Spleen (tissue), 11 donors: Measurements from ENCODE around the gene AXIN1. TPM values are rescaled to one million over a fixed set of nuclear protein-coding genes. Genes with fewer than 3 reads are reported as not detected.

Experiments
- DNase-seq: peaks from one replicate; pipeline ENCODE4 v3.0.0-alpha.2; 2020
- H3K27ac ChIP-seq, 8 donors: fragments of 200-600 bp; sonication (generic) in 7 of 8; 1 replicate in 4 of 8; 2 replicates in 4 of 8; pipeline versions ENCODE4 v1.5.0 to v1.8.0; 2016 to 2021; ENCODE audit warnings: inconsistent platforms in 4 of 8, mild to moderate bottlenecking in 4 of 8, moderate library complexity in 1 of 8
- H3K27me3 ChIP-seq, 7 donors: fragments of 200-600 bp; sonication (generic) in 6 of 7; replicated peaks in 1 of 7; 1 replicate in 4 of 7; 2 replicates in 3 of 7; pipeline versions ENCODE4 v1.5.0 to v1.8.0; 2016 to 2021; ENCODE audit warnings: inconsistent platforms in 3 of 7, mild to moderate bottlenecking in 1 of 7
- H3K36me3 ChIP-seq, 6 donors: fragments of 200-600 bp; sonication (generic) in 5 of 6; 1 replicate in 4 of 6; 2 replicates in 2 of 6; pipeline versions ENCODE4 v1.5.0 to v1.8.0; 2016 to 2021; ENCODE audit warnings: inconsistent platforms in 2 of 6
- H3K4me1 ChIP-seq, 6 donors: fragments of 200-600 bp; sonication (generic) in 5 of 6; 1 replicate in 3 of 6; 2 replicates in 3 of 6; pipeline versions ENCODE4 v1.5.0 to v1.8.0; 2016 to 2021; ENCODE audit warnings: inconsistent platforms in 3 of 6
- H3K4me3 ChIP-seq, 8 donors: fragments of 200-600 bp; sonication (generic) in 7 of 8; 1 replicate in 4 of 8; 2 replicates in 4 of 8; pipeline versions ENCODE4 v1.5.0 to v1.8.0; 2016 to 2021; ENCODE audit warnings: inconsistent platforms in 4 of 8, mild to moderate bottlenecking in 4 of 8, moderate library complexity in 2 of 8
- H3K9me3 ChIP-seq, 8 donors: fragments of 200-600 bp; sonication (generic) in 7 of 8; 1 replicate in 4 of 8; 2 replicates in 4 of 8; pipeline versions ENCODE4 v1.5.0 to v1.8.0; 2016 to 2021; ENCODE audit warnings: inconsistent platforms in 4 of 8
- CTCF ChIP-seq, 11 experiments: fragments of 200-600 bp in 7 of 11; fragments of 450-650 bp in 4 of 11; sonication (generic) in 4 of 11; IDR thresholded peaks in 8 of 11; conservative IDR thresholded peaks in 3 of 11; 1 replicate in 7 of 11; 2 replicates in 4 of 11; pipeline versions ENCODE4 v1.4.0 to v1.8.0; 2016 to 2021; ENCODE audit warnings: antibody characterized with exemption in 11 of 11, inconsistent platforms in 4 of 11, mild to moderate bottlenecking in 1 of 11
- POLR2A ChIP-seq, 3 donors: fragments of 450-650 bp; IDR thresholded peaks; one replicate each; pipeline ENCODE4 v1.5.1; 2017; ENCODE audit warnings: antibody characterized with exemption in 3 of 3, mild to moderate bottlenecking in 1 of 3
- POLR2AphosphoS5 ChIP-seq, 3 donors: sonication (generic); formaldehyde crosslinking; IDR thresholded peaks; one replicate each; pipeline ENCODE4 v1.5.1; 2017; ENCODE audit warnings: antibody characterized with exemption in 3 of 3
- WGBS, 5 donors: extraction: QIAGEN DNeasy Blood & Tissue Kit in 3 of 5; methylation state at CpG; one replicate each; pipeline versions ENCODE4 v1.1.5 to v1.1.7; 2013 to 2018; 5-methylcytosine and 5-hydroxymethylcytosine counted together
- intact Hi-C: fragments of 100-400 bp; cut with DNase I; formaldehyde crosslinking; loops from one replicate; pipeline ENCODE4 v1.15.0; 2023; ENCODE audit warnings: low total_unique reads
- polyA plus RNA-seq, 3 donors: library from polyadenylated mRNA; stranded (reverse); fragments of 200-250 nt; gene quantifications; one replicate each; pipeline ENCODE4 v1.2.1, GENCODE V29; 2013
- total RNA-seq, 7 donors: library from RNA; depleted of rRNA in 3 of 7; stranded (reverse); fragments of >200 nt in 3 of 7; fragmentation: NEBNext Ultra II Directional in 4 of 7; extraction: Animal tissue kit (Norgen Biotek cat#: 25700) in 4 of 7; gene quantifications; one replicate each; pipeline versions ENCODE4 v1.1.0 to v1.2.1, GENCODE V29; 2016 to 2021
- donor health status: healthy with polysubstance abuse.
- donor health status: DM: no; HTN: no; CAD: no; lungs with moderate emphysema.
- donor health status: DM: no; HTN: no; CAD: no.
- donor health status: Bipolar disorder and iron deficiency.
- donor health status: healthy.
- donor health status: DM: no; HTN: no; CAD: no.
- donor health status: DM: yes; HTN: yes; CAD: no.

Gene AXIN1
- total and polyA plus RNA-seq, 10 donors = 12.9 to 27.3 (median 23.9) TPM

GRCh38 chr16:263182-263774 lies 89.2 kb downstream of the AXIN1 start:
- peaks cover 0 to 7% (median 0%) of the 10 kb centered on the region in 6 donors for H3K4me1 ChIP-seq
- H3K36me3 ChIP-seq = peaks cover 0 to 74% (median 55%) of the 10 kb centered on the region in 6 donors
- WGBS, 5 donors = 92 to 96% (median 95%) methylated on average over 14 to 35 of the region's 35 CpGs
- TF ChIP-seq CTCF (IDR thresholded peaks at IDR 0.05 in 8 of 11, conservative IDR thresholded peaks at IDR 0.05 in 3 of 11) = no peak
- TF ChIP-seq POLR2A (IDR thresholded peaks at IDR 0.05) = no peak
- no peak for TF ChIP-seq POLR2AphosphoS5 (IDR thresholded peaks at IDR 0.05)
- H3K4me3 ChIP-seq = no peak overlapping the region
- no peak for DNase-seq
- H3K9me3 ChIP-seq = no peaks in the 10 kb centered on the region
- intact Hi-C loops = no loop called here
- H3K27me3 ChIP-seq = no peaks in the 10 kb centered on the region
- H3K27ac ChIP-seq = no peak overlapping the region

GRCh38 chr16:262121-262745 lies 90.3 kb downstream of the AXIN1 start:
- TF ChIP-seq POLR2AphosphoS5 (IDR thresholded peaks at IDR 0.05) (no peak), CTCF (IDR thresholded peaks at IDR 0.05 in 8 of 11, conservative IDR thresholded peaks at IDR 0.05 in 3 of 11) (no peak)
- no peak for DNase-seq
- Histone ChIP-seq H3K9me3 (no peaks in the 10 kb centered on the region), H3K36me3 (peaks cover 0 to 82% (median 55%) of the 10 kb centered on the region in 6 donors), H3K4me3 (no peak overlapping the region), H3K27me3 (no peaks in the 10 kb centered on the region), H3K27ac (no peak overlapping the region), H3K4me1 (peaks cover 0 to 7% (median 0%) of the 10 kb centered on the region in 6 donors)
- intact Hi-C loops = no loop called here
- 89 to 97% (median 94%) methylated on average over 28 to 29 of the region's 29 CpGs for WGBS, 5 donors

- H3K4me1 ChIP-seq = peaks cover 0 to 7% (median 0%) of the 10 kb centered on the region in 6 donors
- TF ChIP-seq POLR2AphosphoS5 (IDR thresholded peaks at IDR 0.05) (no peak), POLR2A (IDR thresholded peaks at IDR 0.05) (no peak), CTCF (IDR thresholded peaks at IDR 0.05 in 8 of 11, conservative IDR thresholded peaks at IDR 0.05 in 3 of 11) (no peak)
- intact Hi-C loops = no loop called here
- peaks cover 0 to 93% (median 57%) of the 10 kb centered on the region in 6 donors for H3K36me3 ChIP-seq
- no peak overlapping the region for H3K27ac ChIP-seq
- 88 to 94% (median 90%) methylated on average over 24 to 28 of the region's 28 CpGs for WGBS, 5 donors
- no peak for DNase-seq
- no peak overlapping the region for H3K4me3 ChIP-seq
- H3K27me3 ChIP-seq = no peaks in the 10 kb centered on the region
- no peaks in the 10 kb centered on the region for H3K9me3 ChIP-seq
Measured at GRCh38 chr16:261031-261691, 91.4 kb downstream of the AXIN1 start.

- peaks cover 0 to under 1% (median 0%) of the 10 kb centered on the region in 6 donors for H3K4me1 ChIP-seq
- TF ChIP-seq POLR2A (IDR thresholded peaks at IDR 0.05) = no peak
- TF ChIP-seq CTCF (IDR thresholded peaks at IDR 0.05 in 8 of 11, conservative IDR thresholded peaks at IDR 0.05 in 3 of 11) = no peak
- TF ChIP-seq POLR2AphosphoS5 (IDR thresholded peaks at IDR 0.05) = no peak
- WGBS, 5 donors = 93 to 97% (median 96%) methylated on average over 17 to 19 of the region's 19 CpGs
- H3K4me3 ChIP-seq = no peak overlapping the region
- intact Hi-C loops = no loop called here
- H3K36me3 ChIP-seq = peaks cover 0 to 96% (median 62%) of the 10 kb centered on the region in 6 donors
- H3K9me3 ChIP-seq = no peaks in the 10 kb centered on the region
- H3K27ac ChIP-seq = no peak overlapping the region
- no peak for DNase-seq
- no peaks in the 10 kb centered on the region for H3K27me3 ChIP-seq
Measured at GRCh38 chr16:260326-260725, 92.2 kb downstream of the AXIN1 start.
